GM18907 (cell line): ENCODE measurements around the gene TUSC2.
"Not testable (repeated sequence)": the region's sequence is repeated elsewhere in the genome, so short reads cannot be mapped to it uniquely, and the experiment has no call there.

Experiments used
- ATAC-seq: cut with Tn5 transposase; IDR thresholded peaks from one replicate; pipeline ENCODE4 v1.9.1; 2021; ENCODE audit warnings: mild to moderate bottlenecking, moderate library complexity; ENCODE audit not compliant: unreplicated experiment

TUSC2 gene

GRCh38 chr3:50297384-50297775, 30.6 kb downstream of the TUSC2 start:
- no peak for ATAC-seq

- no peak for ATAC-seq
These were observed 31.2 kb downstream of the TUSC2 start for GRCh38 chr3:50296721-50297383.

GRCh38 chr3:50295553-50296431, 32.2 kb downstream of the TUSC2 start:
- ATAC-seq = no peak

GRCh38 chr3:50294492-50295403, 33.3 kb downstream of the TUSC2 start:
- ATAC-seq = no peak

GRCh38 chr3:50294089-50294488, 33.9 kb downstream of the TUSC2 start:
- ATAC-seq = no peak

DNA sequence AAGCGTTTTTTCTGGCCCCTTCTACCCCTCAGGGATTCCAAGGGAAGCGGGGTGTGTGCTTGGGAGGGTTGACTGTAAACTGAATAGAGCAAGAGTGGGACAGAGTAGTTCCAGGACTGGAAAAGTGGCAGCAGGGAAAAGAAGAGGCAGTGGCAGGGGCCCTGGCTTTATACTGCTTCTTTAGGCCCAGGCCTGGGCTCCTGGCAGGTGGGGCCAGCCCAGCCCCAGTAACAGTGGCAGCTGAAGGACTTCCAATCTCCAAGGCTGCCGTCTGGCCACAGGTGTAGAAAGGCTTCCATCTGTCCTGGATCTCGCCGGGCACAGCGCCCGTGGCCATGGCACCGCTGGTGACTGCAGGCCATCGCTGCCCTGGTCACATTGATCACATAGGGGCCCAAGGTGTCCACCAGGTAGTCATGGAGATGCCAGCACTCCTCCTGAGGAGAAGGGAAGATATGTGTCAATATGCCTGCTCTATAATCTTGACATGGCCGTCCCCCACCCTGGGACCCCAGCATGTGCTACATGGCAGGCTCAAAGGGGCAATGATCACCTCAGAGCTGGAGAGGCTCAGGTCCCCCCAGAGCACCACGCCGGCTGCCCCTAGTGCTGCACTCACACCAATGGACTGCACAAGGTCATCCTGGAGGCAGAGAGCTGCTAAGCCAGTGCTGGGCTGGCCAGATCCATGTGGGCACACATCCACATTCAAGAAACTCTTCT, 34.8 kb downstream of the TUSC2 start:
- no peak for ATAC-seq

GRCh38 chr3:50292159-50293078, 35.6 kb downstream of the TUSC2 start, which contains the start of gene IFRD2:
Gene IFRD2 (minus strand): TSS chr3:50292429. CDS start chr3:50292274, 155 bp downstream.
- peak; percentile 89 for ATAC-seq

DNA sequence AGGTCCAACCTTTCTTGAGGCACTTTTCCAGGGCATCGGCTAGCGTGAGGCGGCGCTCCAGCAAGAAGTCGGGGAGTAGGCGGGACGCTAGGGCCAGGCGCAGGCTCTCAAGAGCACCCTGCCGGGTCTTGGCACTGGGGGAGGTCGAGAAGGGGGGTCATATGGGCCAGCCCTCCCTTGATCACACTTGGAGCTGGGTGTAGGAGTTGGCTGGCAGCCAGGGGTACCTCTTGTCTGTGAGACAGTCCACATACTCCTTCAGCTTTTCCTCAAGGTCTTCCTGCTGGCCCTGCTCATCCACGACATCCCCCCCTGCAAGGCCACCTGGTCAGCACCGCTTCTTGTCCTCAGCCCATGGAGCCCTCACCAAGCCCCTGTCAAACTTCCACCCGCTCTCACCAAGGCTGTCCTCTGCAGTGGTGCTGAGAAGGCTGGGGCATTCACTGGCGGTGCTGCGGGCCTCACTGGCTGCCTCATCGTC, 37.8 kb downstream of the TUSC2 start:
- ATAC-seq = no peak

DNA sequence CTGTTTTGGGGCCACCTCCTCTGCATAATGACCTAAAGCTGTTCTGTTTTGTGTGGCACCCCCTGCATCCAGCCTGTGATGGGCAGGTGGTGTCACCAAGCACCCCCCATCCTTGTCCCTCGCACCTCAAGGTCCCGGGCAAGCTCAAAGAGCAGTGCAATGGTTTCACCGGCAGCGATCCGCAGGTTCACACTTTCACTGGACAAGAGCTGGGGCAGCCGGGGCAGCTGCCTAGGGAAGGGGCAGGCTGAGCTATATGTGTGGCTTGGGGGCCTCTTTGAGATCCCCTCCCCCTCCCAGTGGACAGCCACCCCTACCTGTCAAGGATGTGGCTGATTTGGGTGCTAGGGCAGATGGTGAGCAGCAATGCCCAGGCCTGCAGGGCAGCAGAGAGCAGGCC, 38.9 kb downstream of the TUSC2 start:
- no peak for ATAC-seq

- ATAC-seq = no peak
These were observed 39.5 kb downstream of the TUSC2 start for GRCh38 chr3:50288387-50289007.

DNA sequence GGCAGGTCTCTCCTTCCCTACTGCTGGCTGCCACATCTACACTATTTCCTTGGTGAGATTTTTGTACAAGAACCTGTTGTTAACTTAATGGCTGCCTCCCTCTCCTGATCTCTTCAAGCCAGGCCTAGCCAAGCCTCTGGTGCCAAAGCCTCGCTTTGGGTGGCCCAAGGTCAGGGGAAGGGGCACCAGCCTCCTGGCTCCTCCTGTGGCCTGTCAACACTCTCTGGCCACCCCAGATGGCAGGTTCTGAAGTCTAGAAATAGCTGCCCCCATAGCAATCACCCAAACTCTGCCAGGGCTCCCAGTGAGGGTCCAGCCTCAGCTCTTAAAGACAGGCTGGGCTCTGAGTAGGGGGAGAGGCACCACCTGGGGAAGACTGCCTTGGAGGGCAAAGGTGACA, 40.8 kb downstream of the TUSC2 start:
- no peak for ATAC-seq

DNA sequence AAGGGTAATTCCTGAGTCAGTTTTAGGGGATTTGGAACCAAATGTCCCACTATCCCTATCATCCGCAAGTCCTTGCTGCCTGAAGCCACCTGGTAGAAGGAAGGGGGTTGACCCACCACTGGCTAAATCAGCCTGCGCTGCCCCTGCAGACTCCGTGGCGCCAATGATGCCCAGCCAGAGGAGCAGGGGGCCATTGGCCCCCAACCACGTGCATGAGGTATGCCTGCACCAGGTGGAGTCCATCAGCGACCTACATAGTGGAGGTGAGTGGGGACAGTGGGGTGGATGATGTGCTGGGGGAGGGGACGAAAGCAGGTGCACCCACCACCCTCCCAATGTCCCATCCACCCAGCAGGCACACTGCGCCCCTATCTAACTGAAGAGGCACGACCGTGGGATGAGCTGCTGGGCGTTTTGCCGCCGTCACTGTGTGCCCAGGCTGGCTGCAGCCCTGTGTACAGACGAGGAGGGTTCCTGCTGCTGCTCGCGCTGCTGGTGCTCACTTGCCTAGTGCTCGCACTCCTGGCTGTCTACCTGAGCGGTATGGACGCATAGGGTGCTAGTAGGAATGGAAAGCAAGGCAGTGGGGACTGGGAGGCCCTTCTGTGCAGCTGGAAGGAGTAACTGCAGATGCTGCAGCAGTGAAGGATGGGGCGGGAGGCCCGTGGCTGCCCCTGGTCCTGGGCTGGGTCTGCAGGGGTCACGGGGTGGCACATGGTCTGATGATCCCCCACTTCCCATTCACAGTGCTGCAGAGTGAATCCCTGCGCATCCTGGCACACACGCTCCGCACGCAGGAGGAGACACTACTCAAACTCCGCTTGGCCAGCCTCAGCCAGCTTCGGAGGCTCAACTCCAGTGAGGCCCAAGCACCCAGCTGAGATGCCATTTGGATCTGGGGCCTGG, 41.4 kb downstream of the TUSC2 start:
- ATAC-seq = no peak

DNA sequence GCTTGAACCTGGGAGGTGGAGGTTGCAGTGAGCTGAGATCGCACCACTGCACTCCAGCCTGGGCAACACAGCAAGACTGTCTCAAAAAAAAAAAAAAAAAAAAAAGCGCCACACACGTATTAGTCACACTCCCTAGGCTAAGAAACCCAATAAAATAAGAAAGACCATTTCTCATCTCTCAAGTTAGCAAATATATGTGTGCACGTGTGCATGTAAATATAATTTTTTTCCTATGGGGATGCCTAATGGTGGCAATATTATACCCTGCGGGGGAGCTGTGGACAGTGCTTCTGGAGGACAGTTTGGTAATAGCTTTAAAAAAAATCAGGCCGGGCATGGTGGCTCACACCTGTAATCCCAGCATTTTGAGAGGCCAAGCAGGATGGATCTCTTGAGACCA, 43.9 kb downstream of the TUSC2 start:
- not testable (repeated sequence) for ATAC-seq

GRCh38 chr3:50279255-50280016, 48.6 kb downstream of the TUSC2 start:
- no peak for ATAC-seq

DNA sequence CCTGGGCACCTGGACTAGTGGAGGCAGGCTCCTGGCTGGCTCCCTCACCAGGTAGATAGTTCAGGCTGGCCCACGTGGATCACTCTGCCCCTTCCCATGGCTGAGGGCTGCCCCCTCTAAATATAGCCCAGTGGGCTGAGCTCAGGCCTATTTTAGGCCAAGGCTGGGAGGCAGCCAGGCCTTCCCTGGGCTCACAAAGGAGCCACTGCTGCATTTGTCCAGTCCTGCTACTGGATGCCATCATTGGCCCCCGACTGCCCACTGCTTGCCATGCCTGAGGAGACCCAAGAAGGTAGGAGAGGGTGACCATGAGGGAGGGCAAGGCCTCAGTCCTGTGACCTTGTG, 49.2 kb downstream of the TUSC2 start, which contains the start of gene LSMEM2:
TSS of gene LSMEM2 (plus strand) at position 208 of the 345 bp plus-strand sequence. CDS start at position 235, 27 bp downstream.
- ATAC-seq = no peak

DNA sequence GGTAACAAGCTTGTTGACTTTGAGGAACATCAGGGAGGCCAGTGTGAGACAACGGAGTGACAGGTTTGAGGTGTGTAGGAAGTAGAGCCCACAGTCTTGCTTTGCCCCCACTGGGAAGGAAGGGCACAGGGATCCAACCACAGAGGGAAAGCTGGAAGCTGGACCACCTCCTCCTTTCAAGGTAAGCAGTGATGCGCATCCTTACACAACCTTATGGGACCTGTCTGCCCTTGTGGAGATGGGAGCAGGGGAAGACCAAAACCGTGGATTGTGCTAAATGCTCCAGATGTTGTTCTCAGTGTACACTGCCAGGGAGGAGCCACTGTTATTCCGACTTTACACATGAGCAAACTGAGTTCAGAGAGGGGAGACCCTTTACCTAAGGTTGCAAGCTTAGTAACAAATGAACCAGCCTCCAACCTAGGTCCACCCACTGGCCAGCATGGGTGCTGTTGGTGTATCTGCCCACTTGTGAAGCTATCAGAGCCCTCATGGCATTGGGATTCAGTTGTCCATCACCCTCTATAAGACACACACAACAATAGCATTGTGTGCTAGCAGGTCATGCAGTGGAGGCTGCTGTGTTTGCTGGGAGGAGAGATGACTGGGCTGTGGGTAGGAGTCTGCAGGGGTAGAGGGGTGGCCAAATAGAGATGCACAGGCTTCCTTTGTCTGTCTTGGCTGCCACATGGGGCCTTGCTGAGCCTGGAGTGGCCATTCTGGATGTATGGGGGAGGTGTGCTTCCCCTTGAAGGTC, 49.7 kb downstream of the TUSC2 start:
- ATAC-seq = no peak
